ENCODE measurements around the gene CAPZB. TPM values are rescaled to one million over a fixed set of nuclear protein-coding genes. Genes with fewer than 3 reads are reported as not detected.

Gene CAPZB
- polyA plus RNA-seq, 1 donor from 2014 or later = 159 TPM

DNA sequence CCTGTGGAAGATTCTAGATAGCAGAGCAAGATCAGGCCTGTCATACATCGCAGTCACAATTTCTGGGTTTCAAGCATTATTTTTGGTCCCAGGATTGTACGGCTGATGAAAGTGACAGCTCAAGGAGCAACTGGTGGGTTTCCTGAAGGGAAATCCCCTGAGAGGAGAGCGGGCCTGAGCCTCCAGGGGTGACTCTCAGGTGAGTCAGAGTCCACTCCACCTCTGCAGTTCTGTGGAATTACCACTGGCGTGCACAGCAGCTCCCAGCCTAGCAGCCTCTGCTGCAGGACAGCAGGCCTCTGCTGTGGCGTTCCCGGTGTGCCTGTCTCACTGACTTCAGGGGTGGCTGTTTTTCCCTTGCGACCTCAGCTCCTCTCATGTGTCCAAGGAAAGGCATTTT lies 148.8 kb downstream of the CAPZB start:
- Histone ChIP-seq H3K36me3 (ENCODE audit: insufficient read depth, low read length) (no peaks in the 10 kb centered on the region), H3K27ac (ENCODE audit: low read length) (no peak overlapping the region), H3K4me2 (ENCODE audit: low read length) (no peak overlapping the region), H3K9me3 (ENCODE audit: low read length) (no peaks in the 10 kb centered on the region), H3K9me2 (ENCODE audit: insufficient read depth, low read length) (no peaks in the 10 kb centered on the region), H4K20me1 (ENCODE audit: insufficient read depth) (no peaks in the 10 kb centered on the region), H3F3A (ENCODE audit: insufficient read depth, low read length, poor library complexity, severe bottlenecking) (no peaks in the 10 kb centered on the region), H3K4me3 (ENCODE audit: low read length) (no peak overlapping the region), H2AFZ (ENCODE audit: low read depth, low read length) (no peak overlapping the region), H3K79me2 (replicated peaks; ENCODE audit: insufficient read depth, low read length) (no peaks in the 10 kb centered on the region), H3K27me3 (ENCODE audit: insufficient read depth, low read depth, low read length) (no peaks in the 10 kb centered on the region), H3K9ac (ENCODE audit: low read length) (no peak overlapping the region)
- TF ChIP-seq SMC3 (conservative IDR thresholded peaks at IDR 0.05; ENCODE audit: poor library complexity) = no peak

DNA sequence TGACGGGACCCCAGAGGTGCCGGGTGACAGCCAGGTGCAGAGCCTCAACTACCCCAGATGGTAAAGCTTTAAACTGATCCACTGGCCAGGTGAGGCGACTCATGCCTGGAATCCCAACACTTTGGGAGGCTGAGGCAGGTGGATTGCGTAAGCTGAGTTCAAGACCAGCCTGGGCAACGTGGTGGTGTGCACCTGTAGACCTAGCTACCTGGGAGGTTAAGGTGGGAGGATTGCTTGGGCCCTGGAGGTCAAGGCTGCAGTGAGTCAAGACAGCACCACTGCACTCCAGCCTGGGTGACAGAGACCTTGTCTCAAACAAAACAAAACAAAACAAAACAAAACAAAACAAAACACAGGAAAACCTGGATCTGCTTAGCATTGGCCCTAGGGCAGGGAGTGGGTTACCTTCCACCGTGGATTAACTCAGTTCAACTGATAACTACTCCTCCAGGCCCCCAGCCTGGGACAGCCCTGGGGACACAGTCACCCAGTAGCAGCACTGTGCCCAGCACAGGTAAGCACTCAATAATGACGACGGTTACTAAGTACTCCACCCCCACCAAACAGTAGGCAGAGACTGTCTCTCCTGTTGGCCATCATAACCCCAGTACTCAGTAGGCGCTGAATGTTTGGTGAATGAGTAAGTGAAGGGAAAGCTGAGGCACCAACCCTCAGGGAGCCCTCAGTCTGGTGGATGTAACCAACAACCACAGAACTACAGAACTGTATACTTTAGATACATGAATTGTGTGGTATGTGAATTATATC lies 151.6 kb downstream of the CAPZB start:
- no peak overlapping the region for H2AFZ ChIP-seq (ENCODE audit: low read depth, low read length)
- no peaks in the 10 kb centered on the region for H3K9me2 ChIP-seq (ENCODE audit: insufficient read depth, low read length)
- H3K9me3 ChIP-seq (ENCODE audit: low read length) = no peaks in the 10 kb centered on the region
- no peak overlapping the region for H3K9ac ChIP-seq (ENCODE audit: low read length)
- H3F3A ChIP-seq (ENCODE audit: insufficient read depth, low read length, poor library complexity, severe bottlenecking) = no peaks in the 10 kb centered on the region
- no peak overlapping the region for H3K4me2 ChIP-seq (ENCODE audit: low read length)
- H3K27ac ChIP-seq (ENCODE audit: low read length) = no peak overlapping the region
- no peaks in the 10 kb centered on the region for H4K20me1 ChIP-seq (ENCODE audit: insufficient read depth)
- TF ChIP-seq EZH2 (IDR thresholded peaks at IDR 0.05; ENCODE audit: borderline replicate concordance, insufficient read depth, low read length, poor library complexity, severe bottlenecking) (no peak), POLR2AphosphoS5 (IDR thresholded peaks at IDR 0.05) (peak; percentile 0), MXI1 (conservative IDR thresholded peaks at IDR 0.05; ENCODE audit: poor library complexity, severe bottlenecking) (no peak)
- TF ChIP-seq, protein P1, sequence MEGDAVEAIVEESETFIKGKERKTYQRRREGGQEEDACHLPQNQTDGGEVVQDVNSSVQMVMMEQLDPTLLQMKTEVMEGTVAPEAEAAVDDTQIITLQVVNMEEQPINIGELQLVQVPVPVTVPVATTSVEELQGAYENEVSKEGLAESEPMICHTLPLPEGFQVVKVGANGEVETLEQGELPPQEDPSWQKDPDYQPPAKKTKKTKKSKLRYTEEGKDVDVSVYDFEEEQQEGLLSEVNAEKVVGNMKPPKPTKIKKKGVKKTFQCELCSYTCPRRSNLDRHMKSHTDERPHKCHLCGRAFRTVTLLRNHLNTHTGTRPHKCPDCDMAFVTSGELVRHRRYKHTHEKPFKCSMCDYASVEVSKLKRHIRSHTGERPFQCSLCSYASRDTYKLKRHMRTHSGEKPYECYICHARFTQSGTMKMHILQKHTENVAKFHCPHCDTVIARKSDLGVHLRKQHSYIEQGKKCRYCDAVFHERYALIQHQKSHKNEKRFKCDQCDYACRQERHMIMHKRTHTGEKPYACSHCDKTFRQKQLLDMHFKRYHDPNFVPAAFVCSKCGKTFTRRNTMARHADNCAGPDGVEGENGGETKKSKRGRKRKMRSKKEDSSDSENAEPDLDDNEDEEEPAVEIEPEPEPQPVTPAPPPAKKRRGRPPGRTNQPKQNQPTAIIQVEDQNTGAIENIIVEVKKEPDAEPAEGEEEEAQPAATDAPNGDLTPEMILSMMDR (IDR thresholded peaks at IDR 0.05; ENCODE audit: poor library complexity, severe bottlenecking) = no peak
- no peak overlapping the region for H3K4me3 ChIP-seq (ENCODE audit: low read length)
- no peaks in the 10 kb centered on the region for H3K36me3 ChIP-seq (ENCODE audit: insufficient read depth, low read length)
- H3K27me3 ChIP-seq (ENCODE audit: insufficient read depth, low read depth, low read length) = no peaks in the 10 kb centered on the region
- no peaks in the 10 kb centered on the region for H3K79me2 ChIP-seq (replicated peaks; ENCODE audit: insufficient read depth, low read length)

DNA sequence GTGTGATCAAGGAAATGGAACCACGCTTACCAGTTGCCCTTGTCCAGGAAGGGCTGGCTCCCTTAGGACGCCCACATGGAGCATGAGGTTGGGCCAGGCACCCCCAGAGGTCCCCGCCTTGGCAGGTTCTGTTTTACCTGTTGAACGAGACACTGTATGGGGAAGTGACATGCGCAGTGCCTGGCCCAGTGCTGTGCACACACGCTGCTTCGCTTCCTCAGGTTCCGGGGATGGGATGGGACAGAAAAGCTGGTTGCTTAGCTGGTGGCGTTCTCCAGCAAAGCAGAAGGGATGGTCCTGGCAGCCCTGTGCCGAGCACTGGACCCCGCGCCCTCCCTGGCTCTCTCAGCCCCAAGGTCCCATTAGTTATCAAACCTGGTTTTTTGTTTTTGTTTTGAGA lies 152.5 kb downstream of the CAPZB start:
- no peak overlapping the region for H3K4me3 ChIP-seq (ENCODE audit: low read length)
- no peaks in the 10 kb centered on the region for H3K9me3 ChIP-seq (ENCODE audit: low read length)
- no peak overlapping the region for H3K27ac ChIP-seq (ENCODE audit: low read length)
- no peaks in the 10 kb centered on the region for H3K9me2 ChIP-seq (ENCODE audit: insufficient read depth, low read length)
- no peak overlapping the region for H3K4me2 ChIP-seq (ENCODE audit: low read length)
- no peaks in the 10 kb centered on the region for H3K36me3 ChIP-seq (ENCODE audit: insufficient read depth, low read length)
- no peak for TF ChIP-seq MXI1 (conservative IDR thresholded peaks at IDR 0.05; ENCODE audit: poor library complexity, severe bottlenecking)
- TF ChIP-seq EP300 (conservative IDR thresholded peaks at IDR 0.05; ENCODE audit: poor library complexity, severe bottlenecking) = no peak
- TF ChIP-seq, protein P1 (IDR thresholded peaks at IDR 0.05; ENCODE audit: poor library complexity, severe bottlenecking) = no peak
- TF ChIP-seq TAF1 (IDR thresholded peaks at IDR 0.05; ENCODE audit: low read depth) = no peak
- TF ChIP-seq, protein P2, sequence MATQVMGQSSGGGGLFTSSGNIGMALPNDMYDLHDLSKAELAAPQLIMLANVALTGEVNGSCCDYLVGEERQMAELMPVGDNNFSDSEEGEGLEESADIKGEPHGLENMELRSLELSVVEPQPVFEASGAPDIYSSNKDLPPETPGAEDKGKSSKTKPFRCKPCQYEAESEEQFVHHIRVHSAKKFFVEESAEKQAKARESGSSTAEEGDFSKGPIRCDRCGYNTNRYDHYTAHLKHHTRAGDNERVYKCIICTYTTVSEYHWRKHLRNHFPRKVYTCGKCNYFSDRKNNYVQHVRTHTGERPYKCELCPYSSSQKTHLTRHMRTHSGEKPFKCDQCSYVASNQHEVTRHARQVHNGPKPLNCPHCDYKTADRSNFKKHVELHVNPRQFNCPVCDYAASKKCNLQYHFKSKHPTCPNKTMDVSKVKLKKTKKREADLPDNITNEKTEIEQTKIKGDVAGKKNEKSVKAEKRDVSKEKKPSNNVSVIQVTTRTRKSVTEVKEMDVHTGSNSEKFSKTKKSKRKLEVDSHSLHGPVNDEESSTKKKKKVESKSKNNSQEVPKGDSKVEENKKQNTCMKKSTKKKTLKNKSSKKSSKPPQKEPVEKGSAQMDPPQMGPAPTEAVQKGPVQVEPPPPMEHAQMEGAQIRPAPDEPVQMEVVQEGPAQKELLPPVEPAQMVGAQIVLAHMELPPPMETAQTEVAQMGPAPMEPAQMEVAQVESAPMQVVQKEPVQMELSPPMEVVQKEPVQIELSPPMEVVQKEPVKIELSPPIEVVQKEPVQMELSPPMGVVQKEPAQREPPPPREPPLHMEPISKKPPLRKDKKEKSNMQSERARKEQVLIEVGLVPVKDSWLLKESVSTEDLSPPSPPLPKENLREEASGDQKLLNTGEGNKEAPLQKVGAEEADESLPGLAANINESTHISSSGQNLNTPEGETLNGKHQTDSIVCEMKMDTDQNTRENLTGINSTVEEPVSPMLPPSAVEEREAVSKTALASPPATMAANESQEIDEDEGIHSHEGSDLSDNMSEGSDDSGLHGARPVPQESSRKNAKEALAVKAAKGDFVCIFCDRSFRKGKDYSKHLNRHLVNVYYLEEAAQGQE (IDR thresholded peaks at IDR 0.05; ENCODE audit: borderline replicate concordance) = no peak
- TF ChIP-seq EZH2 (IDR thresholded peaks at IDR 0.05; ENCODE audit: borderline replicate concordance, insufficient read depth, low read length, poor library complexity, severe bottlenecking) = no peak
- no peak for TF ChIP-seq RAD21 (conservative IDR thresholded peaks at IDR 0.05)
- no peak for TF ChIP-seq SMC3 (conservative IDR thresholded peaks at IDR 0.05; ENCODE audit: poor library complexity)
- TF ChIP-seq POLR2AphosphoS5 (IDR thresholded peaks at IDR 0.05) = no peak
- no peaks in the 10 kb centered on the region for H3K79me2 ChIP-seq (replicated peaks; ENCODE audit: insufficient read depth, low read length)
- H3K27me3 ChIP-seq (ENCODE audit: insufficient read depth, low read depth, low read length) = no peaks in the 10 kb centered on the region
- H4K20me1 ChIP-seq (ENCODE audit: insufficient read depth) = no peaks in the 10 kb centered on the region
- no peak overlapping the region for H2AFZ ChIP-seq (ENCODE audit: low read depth, low read length)
- no peaks in the 10 kb centered on the region for H3F3A ChIP-seq (ENCODE audit: insufficient read depth, low read length, poor library complexity, severe bottlenecking)
- H3K9ac ChIP-seq (ENCODE audit: low read length) = no peak overlapping the region
